WERI-Rb-1 (cell line): ENCODE data around the gene MEF2C.

Source experiments
- DNase-seq: peaks from one replicate; pipeline ENCODE4 v3.0.0-alpha.2; 2020
- H3K27ac ChIP-seq: fragments of 250-450 bp; sonication (Bioruptor Pico); 2 replicates; pipeline ENCODE4 v1.5.1; 2020; ENCODE audit warnings: mild to moderate bottlenecking, moderate library complexity
- H3K27me3 ChIP-seq: fragments of 250-450 bp; sonication (Bioruptor Pico); 2 replicates; pipeline ENCODE4 v1.5.1; 2021; ENCODE audit warnings: mild to moderate bottlenecking, low read depth, moderate library complexity; ENCODE audit not compliant: insufficient read depth, severe bottlenecking
- H3K36me3 ChIP-seq: fragments of 250-450 bp; sonication (Bioruptor Pico); 2 replicates; pipeline ENCODE4 v1.5.1; 2020; ENCODE audit warnings: mild to moderate bottlenecking, moderate library complexity
- H3K4me3 ChIP-seq: 2 replicates; pipeline ENCODE4 v1.5.1; 2011; ENCODE audit warnings: low read depth, mild to moderate bottlenecking, control low read depth, low read length
- H3K9me3 ChIP-seq: fragments of 250-450 bp; sonication (Bioruptor Pico); 2 replicates; pipeline ENCODE4 v1.5.1; 2021; ENCODE audit warnings: mild to moderate bottlenecking, moderate library complexity; ENCODE audit not compliant: severe bottlenecking
- TF ChIP-seq, protein P1 (sequence below): IDR thresholded peaks from 2 replicates; pipeline ENCODE4 v1.5.1; 2011; ENCODE audit warnings: low read depth, mild to moderate bottlenecking, control low read depth, inconsistent platforms, low read length

Gene MEF2C

DNA sequence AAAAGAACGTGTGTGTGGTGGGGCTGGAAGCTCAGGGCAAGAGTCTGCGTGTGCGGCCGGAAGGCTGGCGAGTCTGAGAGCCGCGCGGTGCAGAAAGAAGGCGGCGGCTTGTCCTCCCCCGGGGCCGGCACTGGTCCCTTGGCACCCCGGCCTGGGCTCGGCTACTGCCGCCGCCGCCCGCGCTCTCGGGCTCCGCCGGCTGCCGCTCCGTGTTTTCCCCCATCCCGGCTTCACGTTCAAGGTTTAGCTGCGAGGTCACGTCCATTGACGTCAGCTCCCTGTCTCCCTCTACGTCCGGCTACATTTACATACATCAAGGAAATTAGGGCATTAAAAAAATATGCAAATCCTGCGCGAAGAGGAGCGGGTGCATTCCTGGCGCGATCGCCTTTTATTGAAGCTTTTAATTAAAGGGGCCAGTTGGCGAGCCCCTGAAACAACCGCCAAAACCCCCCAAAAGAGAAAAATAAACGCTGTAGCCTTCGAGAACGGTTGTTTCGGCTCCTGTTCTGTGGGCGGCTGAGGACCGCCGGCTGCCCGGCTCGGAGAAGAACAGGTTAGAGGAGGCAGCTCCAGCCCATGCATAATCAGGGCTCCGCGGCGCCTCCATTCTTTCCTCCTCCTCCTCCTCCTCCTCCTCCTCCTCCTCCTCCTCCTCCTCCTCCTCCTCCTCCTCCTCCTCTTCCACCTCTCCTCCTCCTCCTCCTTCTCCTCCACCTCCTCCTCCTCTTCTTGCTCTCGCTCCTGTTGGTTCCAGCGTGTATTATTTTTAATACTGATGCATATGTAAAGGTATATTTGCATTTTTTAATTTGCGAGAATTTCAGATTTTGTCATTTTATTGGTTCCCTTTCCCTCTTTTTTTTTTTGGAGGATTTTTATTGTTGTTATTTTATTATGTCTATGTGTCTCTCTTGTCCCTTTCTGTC lies 207.0 kb downstream of the MEF2C start:
- TF ChIP-seq, protein P1, sequence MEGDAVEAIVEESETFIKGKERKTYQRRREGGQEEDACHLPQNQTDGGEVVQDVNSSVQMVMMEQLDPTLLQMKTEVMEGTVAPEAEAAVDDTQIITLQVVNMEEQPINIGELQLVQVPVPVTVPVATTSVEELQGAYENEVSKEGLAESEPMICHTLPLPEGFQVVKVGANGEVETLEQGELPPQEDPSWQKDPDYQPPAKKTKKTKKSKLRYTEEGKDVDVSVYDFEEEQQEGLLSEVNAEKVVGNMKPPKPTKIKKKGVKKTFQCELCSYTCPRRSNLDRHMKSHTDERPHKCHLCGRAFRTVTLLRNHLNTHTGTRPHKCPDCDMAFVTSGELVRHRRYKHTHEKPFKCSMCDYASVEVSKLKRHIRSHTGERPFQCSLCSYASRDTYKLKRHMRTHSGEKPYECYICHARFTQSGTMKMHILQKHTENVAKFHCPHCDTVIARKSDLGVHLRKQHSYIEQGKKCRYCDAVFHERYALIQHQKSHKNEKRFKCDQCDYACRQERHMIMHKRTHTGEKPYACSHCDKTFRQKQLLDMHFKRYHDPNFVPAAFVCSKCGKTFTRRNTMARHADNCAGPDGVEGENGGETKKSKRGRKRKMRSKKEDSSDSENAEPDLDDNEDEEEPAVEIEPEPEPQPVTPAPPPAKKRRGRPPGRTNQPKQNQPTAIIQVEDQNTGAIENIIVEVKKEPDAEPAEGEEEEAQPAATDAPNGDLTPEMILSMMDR = no peak
- no peaks in the 10 kb centered on the region; the same call in 1 of the 2 replicates for H3K36me3 ChIP-seq
- H3K4me3 ChIP-seq = peak overlapping the region; percentile 80
- H3K27ac ChIP-seq = peak overlapping the region; percentile 95
- H3K9me3 ChIP-seq = no peaks in the 10 kb centered on the region
- H3K27me3 ChIP-seq = no peaks in the 10 kb centered on the region
- peak; percentile 90 for DNase-seq

DNA sequence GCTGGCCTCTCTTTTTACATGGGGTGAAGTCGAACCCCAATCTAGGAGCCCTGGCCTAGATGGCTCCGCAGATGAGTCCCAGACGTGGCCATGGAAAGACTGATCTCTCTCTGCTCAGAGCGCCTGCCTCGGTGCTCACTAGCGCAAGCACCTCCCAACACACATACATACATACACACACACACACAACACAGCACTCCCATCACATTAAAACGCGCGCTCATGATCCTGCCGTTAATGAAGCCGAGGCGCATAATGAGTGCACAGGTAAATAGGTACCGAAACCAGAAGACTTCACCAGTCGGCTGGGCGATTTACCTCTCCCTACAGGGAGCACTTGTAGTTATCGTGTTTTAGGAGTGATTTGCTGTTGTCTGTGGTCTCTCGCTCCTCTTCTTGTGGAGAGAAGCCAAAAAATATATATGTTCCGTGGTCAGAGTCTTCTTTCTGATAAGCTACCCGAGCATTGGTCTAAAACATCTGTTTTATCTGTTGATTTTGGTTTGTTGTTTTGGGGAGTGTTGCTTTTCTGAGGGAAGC lies 207.7 kb downstream of the MEF2C start:
- Histone ChIP-seq H3K27me3 (no peaks in the 10 kb centered on the region), H3K27ac (peak overlapping the region; percentile 95), H3K9me3 (no peaks in the 10 kb centered on the region), H3K4me3 (peak overlapping the region; percentile 80), H3K36me3 (no peaks in the 10 kb centered on the region)
- DNase-seq = peak; percentile 53
- TF ChIP-seq, protein P1 = no peak

DNA sequence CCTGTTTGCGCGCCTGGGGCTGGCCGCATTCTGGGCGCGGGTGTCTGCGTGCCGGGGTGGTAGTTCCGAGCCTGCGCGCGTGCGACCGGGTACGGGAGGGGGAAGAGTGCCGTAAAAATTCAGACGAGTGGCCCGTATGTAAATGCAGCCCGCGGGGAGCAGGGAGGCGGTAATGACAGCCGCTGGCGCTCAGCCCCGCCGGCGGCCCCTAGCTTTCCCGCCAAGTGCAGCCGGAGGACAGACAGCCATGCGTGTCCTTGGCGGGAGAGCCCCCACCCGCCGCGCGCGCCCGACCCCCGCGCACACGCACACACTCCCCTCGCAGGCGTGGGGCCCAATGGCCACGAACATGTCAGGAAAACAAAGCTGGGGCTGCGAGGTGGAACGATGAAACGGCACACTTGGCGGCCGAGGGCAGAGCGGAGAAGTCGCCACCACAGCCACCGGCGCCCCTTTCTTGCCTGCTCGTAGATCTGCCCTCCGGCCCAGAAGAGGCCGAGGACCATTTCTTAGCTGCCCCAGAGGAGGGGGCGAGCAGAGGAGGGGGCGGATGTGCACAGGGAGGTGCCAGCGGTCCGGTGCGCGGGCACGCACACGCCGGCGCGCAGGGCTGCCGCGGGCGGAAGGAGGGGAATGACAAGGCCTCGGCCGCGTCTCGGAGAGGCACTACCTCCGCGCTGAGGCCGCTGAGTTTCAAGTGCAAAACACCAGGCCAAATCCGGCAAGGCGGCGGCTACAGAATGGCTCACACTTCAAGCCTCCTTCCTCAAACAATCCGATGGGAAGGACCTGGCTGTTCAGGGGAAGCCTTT lies 208.4 kb downstream of the MEF2C start:
- Histone ChIP-seq H3K4me3 (peak overlapping the region; percentile 80), H3K27ac (peak overlapping the region; percentile 95)
- peak; percentile 91 for DNase-seq

DNA sequence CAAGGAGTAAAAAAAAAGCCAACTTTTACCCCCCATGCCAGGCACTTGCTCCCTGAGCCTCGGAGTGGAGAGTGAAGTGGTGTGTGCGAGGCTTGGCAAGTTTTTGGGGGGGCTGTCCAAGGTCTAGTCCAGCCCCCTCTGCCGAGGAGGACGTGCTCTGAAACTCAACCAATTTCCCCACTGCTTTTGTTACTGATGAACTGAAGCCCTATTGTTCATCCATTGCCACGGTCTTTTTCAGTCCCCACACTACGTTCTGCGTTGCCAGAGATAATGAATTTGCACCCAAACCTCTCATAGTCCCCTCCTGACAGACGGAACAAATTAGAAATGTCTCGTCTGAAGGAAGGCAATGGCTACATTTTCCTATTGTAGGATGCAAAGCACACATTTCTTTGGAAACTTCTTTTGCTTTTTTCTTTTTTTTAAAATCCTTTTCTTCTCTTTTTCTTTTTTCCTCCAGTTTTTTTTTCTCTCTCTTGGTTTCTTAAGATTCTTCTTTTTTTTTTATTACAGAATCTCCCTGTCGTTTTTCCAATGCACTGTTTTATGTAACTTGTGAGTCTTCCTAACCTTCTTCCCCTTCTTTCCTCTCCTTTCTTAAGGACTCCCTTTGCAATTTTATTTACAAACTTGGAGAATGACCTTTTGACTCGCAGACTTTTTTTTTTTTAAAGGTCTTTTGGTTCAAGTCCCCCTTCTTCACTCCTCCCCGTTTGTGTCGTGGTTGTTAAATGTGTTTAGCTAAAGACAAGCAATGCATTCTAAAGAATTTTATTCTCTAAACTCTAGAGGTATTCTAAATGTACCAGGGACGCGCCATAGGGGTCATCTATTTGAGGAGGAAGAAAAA lies 209.5 kb downstream of the MEF2C start:
- Histone ChIP-seq H3K9me3 (no peaks in the 10 kb centered on the region), H3K27ac (peak overlapping the region; percentile 95), H3K27me3 (no peaks in the 10 kb centered on the region), H3K36me3 (no peaks in the 10 kb centered on the region), H3K4me3 (peak overlapping the region; percentile 80)
- DNase-seq = no peak
- TF ChIP-seq, protein P1 = no peak

More for the DNA sequence above, 208.4 kb downstream of the MEF2C start:
- Histone ChIP-seq H3K36me3 (no peaks in the 10 kb centered on the region), H3K9me3 (no peaks in the 10 kb centered on the region), H3K27me3 (no peaks in the 10 kb centered on the region)
- TF ChIP-seq, protein P1 = no peak

DNA sequence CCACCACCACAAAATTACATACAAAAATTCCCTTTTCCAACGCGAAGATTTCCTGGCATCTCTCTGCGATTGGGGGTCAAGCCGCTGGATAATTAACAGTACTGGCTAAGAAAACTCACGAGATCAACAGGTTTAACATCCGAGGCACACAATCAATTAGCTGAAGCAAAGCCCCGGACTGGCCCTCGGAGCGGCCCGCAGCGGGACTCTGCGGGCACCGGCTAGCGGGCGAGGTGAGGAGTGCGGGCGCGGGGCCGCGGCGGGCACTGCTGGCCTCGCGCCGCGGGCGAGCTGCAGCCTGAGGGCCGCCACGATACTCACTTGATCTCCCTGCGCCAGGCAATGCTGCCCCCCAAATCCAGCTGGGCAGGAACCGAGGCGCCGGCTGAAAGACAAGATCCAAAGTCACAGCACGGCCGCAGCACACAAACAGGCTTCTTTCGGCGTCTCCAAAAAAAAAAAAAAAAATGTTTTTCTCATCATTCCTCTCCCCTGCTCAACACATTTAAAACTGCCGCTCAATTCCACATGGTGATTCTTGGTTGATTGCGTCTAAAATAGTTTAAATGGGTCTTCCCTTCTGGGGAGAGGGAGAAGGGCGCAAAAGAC lies 210.2 kb downstream of the MEF2C start:
- TF ChIP-seq, protein P1 = no peak
- no peaks in the 10 kb centered on the region for H3K9me3 ChIP-seq
- no peaks in the 10 kb centered on the region for H3K27me3 ChIP-seq
- DNase-seq = no peak
- H3K27ac ChIP-seq = no peak overlapping the region
- H3K4me3 ChIP-seq = no peak overlapping the region
- no peaks in the 10 kb centered on the region for H3K36me3 ChIP-seq
